GM18909 (cell line): ENCODE data around the gene AJAP1.
"Not testable (repeated sequence)": the region's sequence is repeated elsewhere in the genome, so short reads cannot be mapped to it uniquely, and the experiment has no call there.

Experiments
- ATAC-seq: cut with Tn5 transposase; IDR thresholded peaks from one replicate; pipeline ENCODE4 v1.9.1; 2021; ENCODE audit warnings: mild to moderate bottlenecking; ENCODE audit not compliant: unreplicated experiment, poor library complexity

AJAP1 gene, protein sequence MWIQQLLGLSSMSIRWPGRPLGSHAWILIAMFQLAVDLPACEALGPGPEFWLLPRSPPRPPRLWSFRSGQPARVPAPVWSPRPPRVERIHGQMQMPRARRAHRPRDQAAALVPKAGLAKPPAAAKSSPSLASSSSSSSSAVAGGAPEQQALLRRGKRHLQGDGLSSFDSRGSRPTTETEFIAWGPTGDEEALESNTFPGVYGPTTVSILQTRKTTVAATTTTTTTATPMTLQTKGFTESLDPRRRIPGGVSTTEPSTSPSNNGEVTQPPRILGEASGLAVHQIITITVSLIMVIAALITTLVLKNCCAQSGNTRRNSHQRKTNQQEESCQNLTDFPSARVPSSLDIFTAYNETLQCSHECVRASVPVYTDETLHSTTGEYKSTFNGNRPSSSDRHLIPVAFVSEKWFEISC

GRCh38 chr1:4653796-4654725 lies at the start of gene AJAP1:
TSS of gene AJAP1 (plus strand) at chr1:4654609. CDS start at chr1:4655426, 817 bp downstream.
- ATAC-seq = no peak

DNA sequence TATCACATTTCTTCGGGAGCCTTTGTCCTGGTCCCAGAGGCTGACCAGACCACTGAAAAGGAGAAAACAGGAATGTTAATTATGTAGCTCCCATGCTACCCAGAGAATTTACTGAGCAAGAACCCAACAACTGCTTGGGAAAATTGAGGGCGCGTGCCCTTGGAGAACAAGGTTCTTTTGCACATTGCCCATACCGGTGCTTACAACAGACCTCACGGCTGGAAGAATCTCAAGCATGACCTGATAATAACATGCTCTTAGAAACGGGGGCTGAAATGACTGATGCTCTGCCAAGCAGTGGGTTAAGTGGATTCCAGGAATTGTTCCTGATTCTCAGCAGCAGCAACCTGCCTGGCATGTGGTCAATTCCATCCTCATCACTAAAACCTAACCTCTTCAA lies 49.3 kb upstream of the AJAP1 start:
- ATAC-seq = no peak

DNA sequence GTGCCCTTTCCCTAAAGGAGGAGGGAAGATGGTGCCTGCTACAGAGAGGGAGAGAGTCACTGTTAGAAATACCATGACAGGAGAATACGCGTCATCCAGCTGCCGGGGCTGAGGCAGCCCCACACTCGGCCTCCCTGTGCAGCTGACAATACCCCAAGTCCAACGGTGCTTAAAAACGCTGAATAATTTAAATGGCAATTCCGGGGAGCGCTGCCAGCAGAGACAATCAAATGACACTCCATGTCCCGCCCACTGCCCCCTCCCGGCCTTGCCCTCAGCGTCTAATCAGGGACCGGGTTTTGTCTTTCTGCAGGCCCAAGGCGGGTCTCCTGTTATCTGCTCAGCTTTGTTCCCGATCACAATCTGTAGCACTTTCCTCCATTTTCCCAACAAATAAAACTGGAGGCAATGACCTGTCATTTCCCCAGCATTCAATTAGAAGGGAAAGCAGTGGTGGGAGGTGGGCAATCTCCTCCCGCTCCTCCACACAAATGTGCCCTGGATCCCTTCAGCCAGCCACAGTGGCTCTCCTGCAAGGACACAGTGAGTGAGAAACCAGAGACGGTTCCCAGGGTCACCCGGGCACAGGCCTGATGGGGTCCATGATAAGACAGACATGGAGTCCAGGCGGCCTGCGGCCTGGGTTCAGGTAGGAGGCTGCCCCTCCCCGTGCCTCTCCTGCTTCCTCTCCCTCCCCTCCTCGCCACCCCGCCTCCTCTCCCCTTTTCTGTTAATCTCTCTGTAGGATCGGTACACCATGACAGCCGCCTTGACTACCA lies 42.7 kb upstream of the AJAP1 start:
- no peak for ATAC-seq

GRCh38 chr1:4612991-4613390 lies 41.4 kb upstream of the AJAP1 start:
- ATAC-seq = no peak

- ATAC-seq = no peak
Observed at GRCh38 chr1:4613606-4614370, 40.6 kb upstream of the AJAP1 start.

GRCh38 chr1:4614371-4615137 lies 39.9 kb upstream of the AJAP1 start:
- no peak for ATAC-seq

GRCh38 chr1:4615138-4615470 lies 39.3 kb upstream of the AJAP1 start:
- ATAC-seq = no peak

DNA sequence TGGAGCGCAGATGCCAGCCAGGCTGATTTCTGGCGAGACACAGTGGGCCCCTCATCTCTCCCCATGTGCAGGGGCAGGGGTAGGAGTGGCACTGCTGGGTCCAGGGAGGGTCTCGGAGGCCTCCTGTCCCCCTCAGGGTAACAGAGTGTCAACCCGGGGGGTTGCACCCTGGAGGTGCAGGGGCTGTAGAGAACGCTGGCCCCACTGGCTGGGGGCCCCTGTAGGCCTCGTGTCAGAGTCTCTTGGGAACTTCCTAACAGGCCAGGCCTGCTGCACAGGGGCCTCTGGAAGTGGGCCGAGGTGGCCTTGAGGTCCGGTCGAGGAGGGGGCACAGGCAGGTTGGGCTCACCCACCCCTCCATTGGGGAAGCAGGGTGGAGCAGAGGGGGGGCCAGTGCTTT lies 38.9 kb upstream of the AJAP1 start:
- no peak for ATAC-seq

DNA sequence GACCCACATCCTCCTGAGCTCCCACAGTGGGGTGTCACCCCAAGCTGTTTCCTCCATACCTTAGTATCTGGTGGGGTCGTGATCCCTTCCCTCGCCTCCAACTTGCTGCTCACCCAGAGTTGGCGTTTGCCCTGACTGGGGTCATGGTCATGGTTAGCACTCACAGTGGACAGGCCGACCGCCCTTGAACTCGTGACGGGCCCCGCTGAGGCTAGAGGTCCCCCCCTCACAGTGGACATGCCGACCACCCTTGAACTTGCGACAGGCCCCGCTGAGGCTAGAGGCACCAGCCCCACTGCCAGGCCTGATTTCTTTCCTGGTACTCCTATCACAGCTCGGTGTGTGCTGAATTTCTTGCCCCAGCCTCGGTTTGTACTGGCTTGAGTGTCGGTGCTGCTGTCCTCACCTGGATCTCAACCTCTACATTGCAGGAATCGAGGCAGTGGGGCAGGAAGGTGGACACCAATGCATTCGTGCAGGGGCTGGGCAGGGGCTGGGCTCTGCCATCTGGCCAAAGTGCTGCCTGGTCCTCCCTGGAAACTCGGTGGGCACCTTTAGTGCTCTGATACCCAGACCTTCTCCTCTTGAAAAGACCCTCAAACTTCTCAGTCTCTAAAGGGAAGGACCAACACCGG lies 37.5 kb upstream of the AJAP1 start:
- no peak for ATAC-seq

GRCh38 chr1:4617506-4617905 lies 36.9 kb upstream of the AJAP1 start:
- ATAC-seq = no peak

GRCh38 chr1:4618827-4619226 lies 35.6 kb upstream of the AJAP1 start:
- not testable (repeated sequence) for ATAC-seq

DNA sequence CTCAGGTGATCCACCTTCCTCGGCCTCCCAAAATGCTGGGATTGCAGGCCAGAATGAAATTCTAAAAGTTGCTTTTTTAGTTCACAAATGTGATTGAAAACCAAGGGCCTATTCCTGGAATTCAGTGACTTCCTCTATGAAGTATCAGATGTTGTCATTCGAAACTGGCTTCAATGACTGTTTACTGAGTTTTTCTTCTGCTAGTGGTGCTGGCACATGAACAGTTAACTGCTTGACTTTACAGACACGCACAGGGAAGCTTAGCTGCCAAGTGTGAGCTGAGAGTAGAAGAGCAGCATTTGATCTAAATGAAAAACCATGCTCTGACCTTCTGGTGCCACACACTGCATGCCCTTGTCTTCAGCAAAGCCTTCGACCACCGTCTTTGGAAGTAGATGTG lies 32.8 kb upstream of the AJAP1 start:
- ATAC-seq = no peak

DNA sequence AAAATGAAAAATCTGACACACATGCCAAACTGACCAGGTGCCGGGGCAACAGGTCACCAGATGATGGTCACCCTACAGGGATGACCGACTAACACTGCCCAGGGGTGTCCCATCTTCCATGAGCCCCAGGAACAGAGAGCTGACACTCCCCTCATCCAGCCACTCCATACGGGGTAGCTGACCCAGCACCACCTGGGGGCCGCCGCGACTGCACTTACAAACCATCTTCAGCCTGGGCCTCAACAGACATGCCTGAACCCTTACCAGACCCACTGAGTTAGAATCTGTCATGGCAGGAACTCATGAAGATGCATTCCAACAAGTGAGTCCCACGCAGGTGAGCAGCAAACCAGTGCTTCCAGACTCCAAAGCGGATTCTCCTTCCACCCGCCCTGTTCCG lies 31.6 kb upstream of the AJAP1 start:
- no peak for ATAC-seq

DNA sequence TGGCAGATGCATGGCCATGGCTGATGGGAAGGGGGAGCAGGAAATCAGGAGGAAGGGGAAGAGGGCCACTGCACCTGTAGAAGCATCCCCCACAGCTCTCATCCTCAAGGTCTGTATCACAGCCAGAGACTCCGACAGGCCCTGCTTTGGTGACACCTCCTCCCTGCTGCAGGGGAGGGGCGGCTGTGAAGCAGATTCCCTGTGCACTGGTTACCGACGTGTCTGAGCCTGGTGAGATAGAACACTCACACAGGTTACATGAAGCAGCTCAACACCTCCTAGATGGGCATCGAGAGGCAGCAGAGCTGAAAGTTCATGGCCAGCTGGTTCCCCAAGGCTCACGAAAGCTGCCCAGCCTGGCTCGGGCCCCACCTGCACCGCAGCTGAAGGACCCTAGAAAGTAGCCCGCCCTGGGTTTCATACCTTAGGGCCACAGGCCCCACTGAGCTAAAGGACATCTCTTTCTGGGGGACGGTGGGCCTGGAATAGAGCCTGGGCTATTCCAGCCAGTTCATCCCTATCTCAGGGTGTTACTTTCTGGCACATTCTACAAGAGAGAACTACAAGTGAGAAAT lies 30.2 kb upstream of the AJAP1 start:
- ATAC-seq = no peak

GRCh38 chr1:4624801-4625200 lies 29.6 kb upstream of the AJAP1 start:
- ATAC-seq = no peak

- ATAC-seq = no peak
Observed at GRCh38 chr1:4626061-4626460, 28.3 kb upstream of the AJAP1 start.

- ATAC-seq = no peak
Observed at GRCh38 chr1:4626560-4627319, 27.7 kb upstream of the AJAP1 start.

GRCh38 chr1:4627353-4627752 lies 27.1 kb upstream of the AJAP1 start:
- no peak for ATAC-seq
